Tibial artery (tissue), 4 donors: ENCODE data around the gene WNT1.

Experiments used
- DNase-seq, 2 donors: peaks; one replicate each; pipeline ENCODE4 v3.0.0-alpha.2; 2019
- H3K27ac ChIP-seq, 2 donors: fragments of 200-600 bp; sonication (generic) in 1 of 2; 1 replicate in 1 of 2; 2 replicates in 1 of 2; pipeline ENCODE4 v1.5.1; 2018 to 2019; ENCODE audit warnings: mild to moderate bottlenecking in 1 of 2
- H3K27me3 ChIP-seq, 2 donors: fragments of 200-600 bp; sonication (generic) in 1 of 2; one replicate each; pipeline versions ENCODE4 v1.5.1 to v1.6.0; 2016 to 2019
- H3K36me3 ChIP-seq, 3 donors: fragments of 200-600 bp; sonication (generic) in 2 of 3; one replicate each; pipeline ENCODE4 v1.5.1; 2016 to 2019; ENCODE audit warnings: mild to moderate bottlenecking in 2 of 3
- H3K4me1 ChIP-seq, 4 donors: fragments of 200-600 bp; sonication (generic) in 2 of 4; 1 replicate in 3 of 4; 2 replicates in 1 of 4; pipeline ENCODE4 v1.5.1; 2016 to 2019
- H3K4me3 ChIP-seq, 2 donors: fragments of 200-600 bp; sonication (generic) in 1 of 2; 1 replicate in 1 of 2; 2 replicates in 1 of 2; pipeline ENCODE4 v1.5.1; 2018 to 2019; ENCODE audit warnings: mild to moderate bottlenecking in 2 of 2
- H3K9me3 ChIP-seq, 3 donors: fragments of 200-600 bp; sonication (generic) in 1 of 3; one replicate each; pipeline ENCODE4 v1.5.1; 2016 to 2019
- intact Hi-C: fragments of 100-400 bp; cut with DNase I; formaldehyde crosslinking; loops from one replicate; pipeline ENCODE4 v1.15.0; 2023; ENCODE audit warnings: low total_unique reads
- TF ChIP-seq, protein P1 (sequence below), 2 experiments: fragments of 200-600 bp in 1 of 2; fragments of 450-650 bp in 1 of 2; IDR thresholded peaks; one replicate each; pipeline ENCODE4 v1.5.1; 2017 to 2019; ENCODE audit warnings: antibody characterized with exemption in 2 of 2, mild to moderate bottlenecking in 1 of 2, moderate library complexity in 1 of 2

Gene WNT1

DNA sequence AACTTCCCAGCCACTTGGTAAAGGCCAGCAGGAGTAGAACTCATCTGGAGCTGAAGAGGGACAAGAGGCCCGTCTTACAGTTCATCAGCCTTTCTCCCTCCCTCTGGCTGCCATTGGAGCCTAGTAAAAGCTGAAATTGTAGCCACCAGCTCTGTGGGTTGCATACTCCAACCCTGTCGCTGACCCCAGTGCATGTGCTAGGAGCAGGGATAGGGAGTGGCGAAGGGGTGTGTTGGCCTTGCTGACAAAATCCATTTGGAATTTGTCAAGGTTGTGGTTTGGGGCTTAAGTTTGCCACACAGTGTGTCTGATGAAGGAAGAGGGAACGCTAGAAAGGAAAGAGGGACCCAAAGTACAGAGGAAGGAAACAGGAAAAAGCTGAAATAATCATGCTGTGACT lies 16.8 kb upstream of the WNT1 start:
- no peak overlapping the region for H3K27ac ChIP-seq
- no peak overlapping the region for H3K4me3 ChIP-seq
- H3K4me1 ChIP-seq = peaks cover 0 to 6% (median 2%) of the 10 kb centered on the region in 4 donors
- H3K27me3 ChIP-seq = peaks cover 0 to 9% of the 10 kb centered on the region in 2 donors
- TF ChIP-seq, protein P1, sequence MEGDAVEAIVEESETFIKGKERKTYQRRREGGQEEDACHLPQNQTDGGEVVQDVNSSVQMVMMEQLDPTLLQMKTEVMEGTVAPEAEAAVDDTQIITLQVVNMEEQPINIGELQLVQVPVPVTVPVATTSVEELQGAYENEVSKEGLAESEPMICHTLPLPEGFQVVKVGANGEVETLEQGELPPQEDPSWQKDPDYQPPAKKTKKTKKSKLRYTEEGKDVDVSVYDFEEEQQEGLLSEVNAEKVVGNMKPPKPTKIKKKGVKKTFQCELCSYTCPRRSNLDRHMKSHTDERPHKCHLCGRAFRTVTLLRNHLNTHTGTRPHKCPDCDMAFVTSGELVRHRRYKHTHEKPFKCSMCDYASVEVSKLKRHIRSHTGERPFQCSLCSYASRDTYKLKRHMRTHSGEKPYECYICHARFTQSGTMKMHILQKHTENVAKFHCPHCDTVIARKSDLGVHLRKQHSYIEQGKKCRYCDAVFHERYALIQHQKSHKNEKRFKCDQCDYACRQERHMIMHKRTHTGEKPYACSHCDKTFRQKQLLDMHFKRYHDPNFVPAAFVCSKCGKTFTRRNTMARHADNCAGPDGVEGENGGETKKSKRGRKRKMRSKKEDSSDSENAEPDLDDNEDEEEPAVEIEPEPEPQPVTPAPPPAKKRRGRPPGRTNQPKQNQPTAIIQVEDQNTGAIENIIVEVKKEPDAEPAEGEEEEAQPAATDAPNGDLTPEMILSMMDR (IDR thresholded peaks at IDR 0.05) = no peak
- no peak for DNase-seq
- no peaks in the 10 kb centered on the region for H3K9me3 ChIP-seq
- intact Hi-C loops = no loop called here
- no peaks in the 10 kb centered on the region for H3K36me3 ChIP-seq

DNA sequence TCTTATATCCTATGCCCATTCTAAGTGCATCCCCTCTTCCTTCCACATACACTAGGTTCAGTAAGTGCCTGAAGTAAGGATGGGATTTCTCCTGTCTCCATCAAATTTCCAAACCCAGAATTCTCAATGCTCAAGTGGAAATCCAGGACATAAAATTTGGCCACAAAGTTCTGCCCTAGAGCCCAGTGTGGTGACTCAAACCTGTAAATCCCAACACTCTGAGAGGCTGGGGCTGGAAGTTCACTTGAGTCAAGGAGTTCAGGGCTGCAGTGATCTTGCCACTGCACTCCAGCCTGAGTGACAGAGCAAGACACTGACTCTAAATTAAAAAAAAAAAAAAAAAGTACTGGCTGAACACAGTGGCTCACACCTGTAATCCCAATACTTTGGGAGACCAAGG lies 16.3 kb upstream of the WNT1 start:
- TF ChIP-seq, protein P1 (IDR thresholded peaks at IDR 0.05) = no peak
- Histone ChIP-seq H3K4me1 (peaks cover 0 to 6% (median 2%) of the 10 kb centered on the region in 4 donors), H3K27me3 (peaks cover 0 to 9% of the 10 kb centered on the region in 2 donors), H3K9me3 (no peaks in the 10 kb centered on the region), H3K27ac (no peak overlapping the region), H3K4me3 (no peak overlapping the region), H3K36me3 (no peaks in the 10 kb centered on the region)
- no peak for DNase-seq
- intact Hi-C loops = no loop called here

DNA sequence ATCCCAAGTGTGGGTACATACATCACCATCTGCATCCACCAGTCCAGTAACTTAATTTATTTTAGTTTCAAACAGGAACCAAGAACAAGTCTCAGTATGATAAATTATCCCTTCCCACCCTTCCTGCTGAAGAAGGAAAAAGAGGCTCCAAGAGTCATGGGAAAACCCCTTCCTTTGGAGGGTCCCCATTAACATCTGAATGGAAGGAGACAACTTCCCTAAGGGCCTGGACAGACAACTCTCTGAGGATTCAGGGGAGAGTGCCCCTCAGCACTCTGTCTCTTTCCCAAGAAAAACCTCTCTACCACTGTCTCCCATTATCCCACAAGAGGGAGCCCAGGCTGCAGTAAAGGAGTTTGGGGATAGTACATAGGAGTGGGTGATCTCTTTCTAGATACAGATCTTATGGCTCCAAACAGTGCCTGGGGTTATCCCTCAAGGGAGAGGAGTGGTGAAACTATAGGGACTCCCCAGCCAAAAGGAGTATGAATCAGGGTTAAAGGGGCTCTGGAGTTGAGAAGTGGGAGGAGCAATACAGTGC lies 12.8 kb upstream of the WNT1 start:
- intact Hi-C loops = no loop called here
- Histone ChIP-seq H3K27me3 (peaks cover 0 to 24% of the 10 kb centered on the region in 2 donors), H3K9me3 (no peaks in the 10 kb centered on the region), H3K36me3 (no peaks in the 10 kb centered on the region), H3K4me3 (no peak overlapping the region), H3K4me1 (peaks cover 0 to 10% (median 8%) of the 10 kb centered on the region in 4 donors), H3K27ac (no peak overlapping the region)
- TF ChIP-seq, protein P1 (IDR thresholded peaks at IDR 0.05) = no peak
- DNase-seq = no peak

DNA sequence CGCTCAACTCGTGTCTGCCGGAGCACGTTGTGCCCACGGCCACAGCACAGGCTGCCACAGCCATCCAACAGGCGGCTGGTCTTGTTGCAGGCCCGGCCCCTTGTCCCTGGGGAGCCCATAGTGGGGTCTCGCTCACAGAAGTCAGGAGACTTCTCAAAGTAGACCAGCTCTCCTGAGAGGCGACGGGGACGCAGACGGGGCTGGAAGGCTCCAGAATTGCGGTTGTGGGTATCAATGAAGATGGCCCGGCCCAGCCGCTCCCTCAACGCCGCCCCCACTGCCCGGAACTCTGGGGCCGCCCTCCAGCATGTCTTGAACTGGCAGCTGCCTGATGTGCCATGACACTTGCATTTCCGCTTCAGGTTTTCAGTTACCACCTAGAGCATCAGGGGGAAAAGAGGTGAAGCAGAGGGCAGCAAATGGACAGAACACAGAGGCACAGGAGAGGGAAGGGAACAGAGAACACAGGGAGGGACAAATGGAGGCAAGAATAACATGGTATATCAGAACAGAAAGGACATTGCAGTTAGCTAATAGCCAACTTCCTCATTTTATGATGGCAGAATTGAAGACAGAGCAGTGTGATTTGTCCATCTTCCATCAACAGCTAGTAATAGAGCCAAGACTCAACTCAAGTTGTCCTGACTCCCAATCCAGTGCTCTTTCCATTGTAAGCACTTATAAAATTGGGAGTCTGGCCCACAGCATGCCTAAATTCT lies 11.8 kb upstream of the WNT1 start:
- H3K9me3 ChIP-seq = no peaks in the 10 kb centered on the region
- H3K27me3 ChIP-seq = peaks cover 0 to 31% of the 10 kb centered on the region in 2 donors

DNA sequence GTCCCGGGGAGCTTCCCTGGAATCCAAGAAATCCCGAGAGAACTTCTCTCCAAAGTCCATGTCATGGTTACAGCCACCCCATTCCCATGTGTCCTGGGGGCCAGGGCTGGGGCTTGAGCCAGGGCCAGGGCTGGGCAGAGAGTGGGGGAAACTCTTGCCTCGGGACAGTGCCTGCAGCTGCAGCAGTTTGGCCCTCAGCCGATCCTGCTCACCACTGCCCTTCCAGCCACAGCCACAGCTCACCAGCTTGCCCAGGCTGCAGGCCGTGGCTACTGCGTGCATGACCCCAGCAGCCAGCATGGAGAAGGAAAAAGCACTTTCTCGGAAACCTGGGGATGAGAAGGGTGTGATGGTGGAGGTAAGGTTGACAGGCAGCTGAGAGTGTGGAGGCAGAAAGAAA lies 10.1 kb upstream of the WNT1 start:
- no peak for DNase-seq
- intact Hi-C loops = no loop called here
- Histone ChIP-seq H3K36me3 (no peaks in the 10 kb centered on the region), H3K27me3 (peaks cover 0 to 47% of the 10 kb centered on the region in 2 donors), H3K27ac (no peak overlapping the region), H3K4me1 (peaks cover 0 to 31% (median 24%) of the 10 kb centered on the region in 4 donors), H3K9me3 (no peaks in the 10 kb centered on the region), H3K4me3 (no peak overlapping the region)
- TF ChIP-seq, protein P1 (IDR thresholded peaks at IDR 0.05) = no peak

More for the DNA sequence above, 11.8 kb upstream of the WNT1 start:
- no peaks in the 10 kb centered on the region for H3K36me3 ChIP-seq
- intact Hi-C loops = no loop called here
- no peak overlapping the region for H3K4me3 ChIP-seq
- H3K4me1 ChIP-seq = peaks cover 0 to 18% (median 13%) of the 10 kb centered on the region in 4 donors
- no peak for DNase-seq
- no peak overlapping the region for H3K27ac ChIP-seq
- TF ChIP-seq, protein P1 (IDR thresholded peaks at IDR 0.05) = no peak
